Measurements from ENCODE around the gene USF2.

- TF ChIP-seq CTCF (optimal IDR thresholded peaks at IDR 0.05 in 1 of 3, IDR thresholded peaks at IDR 0.05 in 1 of 3, conservative IDR thresholded peaks at IDR 0.05 in 1 of 3; ENCODE audit: extremely low read depth in 1 of 3, insufficient read depth in 2 of 3, low read length in 3 of 3), result no peak
- TF ChIP-seq EZH2 (IDR thresholded peaks at IDR 0.05; ENCODE audit: low read length), result no peak
Observed at GRCh38 chr19:35317464-35318043, 48.8 kb downstream of the USF2 start.

Data from keratinocyte (primary cell).